SK-N-SH (cell line): ENCODE measurements around the gene GRK5. TPM values are rescaled to one million over a fixed set of nuclear protein-coding genes. Genes with fewer than 3 reads are reported as not detected.

Experiments used
- CTCF ChIA-PET: fragments of 300-600, 350-600 bp; formaldehyde crosslinking; extraction: SDS; loops from one replicate; lab custom pipeline; 2021; lab: Yijun Ruan, JAX
- POLR2A ChIA-PET: fragments of 350-600 bp; sonication (Branson Sonifier 250); formaldehyde crosslinking; extraction: SDS; loops from one replicate; lab custom pipeline; 2020; ENCODE audit warnings: antibody characterized with exemption, inconsistent platforms; lab: Yijun Ruan, JAX
- DNase-seq: peaks from one replicate; pipeline ENCODE4 v3.0.0; 2012
- H2AFZ ChIP-seq: fragments of 200-600 bp; sonication (generic); 2 replicates; pipeline ENCODE4 v1.8.1; 2016; ENCODE audit warnings: antibody characterized with exemption, mild to moderate bottlenecking, low read depth
- H3F3A ChIP-seq: fragments of 200-600 bp; sonication (generic); replicated peaks from 2 replicates; pipeline ENCODE3; 2016; ENCODE audit warnings: antibody characterized with exemption, mild to moderate bottlenecking; ENCODE audit not compliant: insufficient read depth
- H3K27ac ChIP-seq, 2 experiments: fragments of 200-500 bp in 1 of 2; fragments of 200-600 bp in 1 of 2; sonication (Bioruptor generic) in 1 of 2; sonication (generic), shearing (Covaris generic) in 1 of 2; 2 replicates each; pipeline versions ENCODE4 v1.5.1 to v1.6.1; 2014 to 2016; ENCODE audit warnings: low read depth in 2 of 2, inconsistent platforms in 1 of 2, low read length in 1 of 2, mild to moderate bottlenecking in 1 of 2, mixed read lengths in 1 of 2
- H3K27me3 ChIP-seq: fragments of 200-600 bp; sonication (generic), shearing (Covaris generic); 2 replicates; pipeline ENCODE4 v1.6.1; 2016; ENCODE audit warnings: mixed run types; ENCODE audit not compliant: insufficient read depth
- H3K36me3 ChIP-seq, 2 experiments: fragments of 200-500 bp in 1 of 2; fragments of 200-600 bp in 1 of 2; sonication (Bioruptor generic) in 1 of 2; sonication (generic) in 1 of 2; replicated peaks in 1 of 2; 2 replicates each; pipeline versions ENCODE3 to v1.5.1; 2014 to 2016; ENCODE audit warnings: low read length in 1 of 2, mild to moderate bottlenecking in 1 of 2; ENCODE audit not compliant: insufficient read depth in 2 of 2, control insufficient read depth in 1 of 2
- H3K4me1 ChIP-seq, 2 experiments: fragments of 200-500 bp in 1 of 2; fragments of 200-600 bp in 1 of 2; sonication (Bioruptor generic) in 1 of 2; sonication (generic), shearing (Covaris generic) in 1 of 2; 2 replicates each; pipeline versions ENCODE4 v1.5.1 to v1.6.1; 2014 to 2016; ENCODE audit warnings: low read depth in 1 of 2, low read length in 1 of 2, mixed run types in 1 of 2; ENCODE audit not compliant: insufficient read depth in 2 of 2, control insufficient read depth in 1 of 2
- H3K4me2 ChIP-seq: fragments of 200-600 bp; sonication (generic), shearing (Covaris generic); 2 replicates; pipeline ENCODE4 v1.6.1; 2017; ENCODE audit warnings: mixed run types
- H3K4me3 ChIP-seq, 2 experiments: fragments of 200-500 bp in 1 of 2; fragments of 200-600 bp in 1 of 2; sonication (Bioruptor generic) in 1 of 2; sonication (generic), shearing (Covaris generic) in 1 of 2; 2 replicates each; pipeline versions ENCODE4 v1.5.1 to v1.8.1; 2014 to 2016; ENCODE audit warnings: low read depth in 2 of 2, inconsistent platforms in 1 of 2, low read length in 1 of 2, mild to moderate bottlenecking in 1 of 2, mixed read lengths in 1 of 2, moderate library complexity in 1 of 2
- H3K79me2 ChIP-seq: fragments of 200-600 bp; sonication (generic); 2 replicates; pipeline ENCODE4 v1.8.1; 2017; ENCODE audit warnings: mild to moderate bottlenecking; ENCODE audit not compliant: insufficient read depth
- H3K9ac ChIP-seq: fragments of 200-600 bp; sonication (generic); 2 replicates; pipeline ENCODE4 v1.6.1; 2017; ENCODE audit warnings: mixed run types
- H3K9me2 ChIP-seq: fragments of 200-600 bp; sonication (generic); 2 replicates; pipeline ENCODE4 v1.6.1; 2017; ENCODE audit warnings: mixed run types
- H3K9me3 ChIP-seq: fragments of 200-600 bp; sonication (generic); 2 replicates; pipeline ENCODE4 v1.6.1; 2017; ENCODE audit warnings: mixed run types, mild to moderate bottlenecking, moderate library complexity
- H4K20me1 ChIP-seq: fragments of 200-600 bp; sonication (generic); 2 replicates; pipeline ENCODE4 v1.6.1; 2017; ENCODE audit warnings: mild to moderate bottlenecking, mixed run types; ENCODE audit not compliant: insufficient read depth
- CHD2 ChIP-seq: fragments of 150-350 bp; IDR thresholded peaks from 2 replicates; pipeline ENCODE4 v1.6.1; 2018; ENCODE audit warnings: low read length; ENCODE audit not compliant: partially characterized antibody
- CTCF ChIP-seq: fragments of 200-600 bp; sonication (generic); IDR thresholded peaks from 2 replicates; pipeline ENCODE4 v1.6.1; 2017; ENCODE audit warnings: antibody characterized with exemption, mild to moderate bottlenecking, moderate library complexity
- ELF1 ChIP-seq: IDR thresholded peaks from 2 replicates; pipeline ENCODE4 v1.4.0; 2012
- EP300 ChIP-seq, 2 experiments: IDR thresholded peaks; 2 replicates each; pipeline versions ENCODE4 v1.4.0 to v1.6.1; 2012; ENCODE audit warnings: borderline replicate concordance in 1 of 2, low read depth in 1 of 2, low read length in 1 of 2
- FOSL2 ChIP-seq: IDR thresholded peaks from 2 replicates; pipeline ENCODE4 v1.4.0; 2012; ENCODE audit warnings: low read depth, mild to moderate bottlenecking, moderate library complexity, borderline replicate concordance
- FOXJ3 ChIP-seq: sonication (generic); formaldehyde crosslinking; IDR thresholded peaks from 2 replicates; pipeline ENCODE4 v1.5.1; 2020; ENCODE audit warnings: mild to moderate bottlenecking, missing genetic modification reagents
- GABPA ChIP-seq: IDR thresholded peaks from 2 replicates; pipeline ENCODE4 v1.4.0; 2012; ENCODE audit warnings: low read depth, mild to moderate bottlenecking
- GATA2 ChIP-seq: sonication (generic); formaldehyde crosslinking; IDR thresholded peaks from 2 replicates; pipeline ENCODE4 v1.5.0; 2020; ENCODE audit warnings: mild to moderate bottlenecking, missing genetic modification reagents
- MXI1 ChIP-seq: IDR thresholded peaks from 2 replicates; pipeline ENCODE4 v1.6.1; 2012; ENCODE audit warnings: mild to moderate bottlenecking, low read depth, low read length, improper control_type of control experiment
- NRF1 ChIP-seq: IDR thresholded peaks from 2 replicates; pipeline ENCODE4 v1.6.1; 2012; ENCODE audit warnings: low read depth, mild to moderate bottlenecking, low read length
- PBX3 ChIP-seq: IDR thresholded peaks from 2 replicates; pipeline ENCODE4; 2012
- RAD21 ChIP-seq: IDR thresholded peaks from 2 replicates; pipeline ENCODE4 v1.6.1; 2012; ENCODE audit warnings: mild to moderate bottlenecking, low read length
- RCOR1 ChIP-seq: fragments of 150-350 bp; IDR thresholded peaks from 2 replicates; pipeline ENCODE4 v1.6.1; 2017; ENCODE audit warnings: antibody characterized with exemption, low read length
- RXRA ChIP-seq: IDR thresholded peaks from 2 replicates; pipeline ENCODE4 v1.4.0; 2012; ENCODE audit warnings: low read depth, mild to moderate bottlenecking, borderline replicate concordance
- SIN3A ChIP-seq: IDR thresholded peaks from 2 replicates; pipeline ENCODE4 v1.6.1; 2012; ENCODE audit warnings: low read depth, mild to moderate bottlenecking, low read length, moderate library complexity, borderline replicate concordance
- SMC3 ChIP-seq: IDR thresholded peaks from 2 replicates; pipeline ENCODE4 v1.6.1; 2012; ENCODE audit warnings: low read depth, low read length, improper control_type of control experiment
- TAF1 ChIP-seq: IDR thresholded peaks from 2 replicates; pipeline ENCODE4 v1.6.1; 2012; ENCODE audit warnings: low read depth, mild to moderate bottlenecking, low read length, moderate library complexity, borderline replicate concordance
- TEAD4 ChIP-seq: IDR thresholded peaks from 2 replicates; pipeline ENCODE4 v1.4.0; 2012; ENCODE audit warnings: mild to moderate bottlenecking, borderline replicate concordance; ENCODE audit not compliant: insufficient read depth
- ZBTB33 ChIP-seq: IDR thresholded peaks from 2 replicates; pipeline ENCODE4 v1.4.0; 2012; ENCODE audit warnings: low read depth, borderline replicate concordance
- WGBS: methylation state at CpG from one replicate; pipeline ENCODE4 v1.1.6; 2017; ENCODE audit warnings: low lambda C conversion rate; 5-methylcytosine and 5-hydroxymethylcytosine counted together
- polyA plus RNA-seq, 3 experiments: library from polyadenylated mRNA; depleted of rRNA; stranded (reverse); fragments of >200 nt; gene quantifications; 2 replicates each; pipeline ENCODE4 v1.2.3, GENCODE V29; 2012
- TF ChIP-seq, protein P1 (sequence below): IDR thresholded peaks from 2 replicates; pipeline ENCODE4 v1.4.0; 2012; ENCODE audit warnings: low read depth
- TF ChIP-seq, protein P2 (sequence below): fragments of 150-350 bp; IDR thresholded peaks from 2 replicates; pipeline ENCODE4 v1.6.1; 2016; ENCODE audit warnings: mild to moderate bottlenecking, low read depth, low read length

The GRK5 gene
- polyA plus RNA-seq, 1 of the 3 experiments (the other 2 are of a cell fraction): 12.1 TPM

GRCh38 chr10:119501690-119502089 is 294.3 kb downstream of the GRK5 start:
- peaks cover 0 to 10% of the 10 kb centered on the region in 2 experiments for H3K36me3 ChIP-seq
- H2AFZ ChIP-seq: no peak overlapping the region
- H3F3A ChIP-seq: no peaks in the 10 kb centered on the region
- no peak for DNase-seq
- H3K79me2 ChIP-seq: no peaks in the 10 kb centered on the region
- TF ChIP-seq, protein P1, sequence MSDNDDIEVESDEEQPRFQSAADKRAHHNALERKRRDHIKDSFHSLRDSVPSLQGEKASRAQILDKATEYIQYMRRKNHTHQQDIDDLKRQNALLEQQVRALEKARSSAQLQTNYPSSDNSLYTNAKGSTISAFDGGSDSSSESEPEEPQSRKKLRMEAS: no peak
- TF ChIP-seq TAF1: no peak
- TF ChIP-seq, all 33 proteins: peak for 0
- H4K20me1 ChIP-seq: no peaks in the 10 kb centered on the region
- H3K9ac ChIP-seq: no peak overlapping the region
- H3K9me2 ChIP-seq: no peaks in the 10 kb centered on the region
- no peak overlapping the region for H3K4me3 ChIP-seq
- H3K9me3 ChIP-seq: no peaks in the 10 kb centered on the region
- WGBS: 100% methylated on average over 2 of the region's 2 CpGs
- H3K27ac ChIP-seq: no peak overlapping the region
- H3K27me3 ChIP-seq: no peaks in the 10 kb centered on the region
- POLR2A ChIA-PET: no interaction called here
- no peaks in the 10 kb centered on the region for H3K4me1 ChIP-seq
- CTCF ChIA-PET: interaction anchor here (0.7 kb wide), 1 partner anchor 11 kb away, joined by 3 read pairs; no protein-coding TSS in a partner anchor
- no peak overlapping the region for H3K4me2 ChIP-seq

DNA sequence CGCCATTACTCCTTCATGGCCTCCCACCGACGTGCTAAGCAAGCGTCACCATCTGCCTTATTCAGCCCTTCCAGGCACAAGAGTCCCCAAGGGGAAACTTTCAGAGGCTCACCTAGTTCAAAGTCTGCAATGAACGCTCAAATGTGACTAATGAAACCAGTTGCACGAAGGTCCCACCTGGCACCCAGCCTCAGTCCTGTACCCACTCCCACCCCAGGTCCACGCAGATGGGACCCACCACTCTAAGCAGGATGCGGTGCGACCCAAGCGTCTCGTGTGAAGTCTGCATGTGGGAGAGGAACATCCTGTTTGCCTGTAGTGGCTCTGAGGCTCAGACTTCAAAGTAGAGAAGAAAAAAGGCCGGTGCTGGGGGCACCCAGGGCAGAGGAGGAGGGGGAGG is 294.8 kb downstream of the GRK5 start:
- Histone ChIP-seq H3K4me1 (no peaks in the 10 kb centered on the region), H3K36me3 (peaks cover 0 to 10% of the 10 kb centered on the region in 2 experiments), H3K9me2 (no peaks in the 10 kb centered on the region), H3K79me2 (no peaks in the 10 kb centered on the region), H2AFZ (no peak overlapping the region), H3K27ac (no peak overlapping the region), H3K9ac (no peak overlapping the region), H3F3A (no peaks in the 10 kb centered on the region), H3K27me3 (no peaks in the 10 kb centered on the region), H3K4me3 (no peak overlapping the region), H3K9me3 (no peaks in the 10 kb centered on the region), H4K20me1 (no peaks in the 10 kb centered on the region), H3K4me2 (no peak overlapping the region)
- ChIA-PET POLR2A (no interaction called here), CTCF (interaction anchor here (0.7 kb wide), 1 partner anchor 12 kb away, joined by 3 read pairs; no protein-coding TSS in a partner anchor)
- no peak for DNase-seq
- WGBS: 93% methylated on average over 12 of the region's 12 CpGs
- TF ChIP-seq NRF1 (no peak), EP300 (IDR thresholded peaks at IDR 0.05; ENCODE audit: borderline replicate concordance in 1 of 2, low read depth in 1 of 2, low read length in 1 of 2) (no peak), TAF1 (no peak), FOSL2 (no peak), SMC3 (no peak), TEAD4 (no peak), ELF1 (no peak), RAD21 (no peak), RXRA (no peak), ZBTB33 (no peak), GATA2 (CRISPR knock-in tag) (no peak), CTCF (no peak), SIN3A (no peak), PBX3 (no peak), CHD2 (no peak), FOXJ3 (CRISPR knock-in tag) (no peak), GABPA (no peak), MXI1 (no peak), RCOR1 (no peak)
- TF ChIP-seq, protein P2, sequence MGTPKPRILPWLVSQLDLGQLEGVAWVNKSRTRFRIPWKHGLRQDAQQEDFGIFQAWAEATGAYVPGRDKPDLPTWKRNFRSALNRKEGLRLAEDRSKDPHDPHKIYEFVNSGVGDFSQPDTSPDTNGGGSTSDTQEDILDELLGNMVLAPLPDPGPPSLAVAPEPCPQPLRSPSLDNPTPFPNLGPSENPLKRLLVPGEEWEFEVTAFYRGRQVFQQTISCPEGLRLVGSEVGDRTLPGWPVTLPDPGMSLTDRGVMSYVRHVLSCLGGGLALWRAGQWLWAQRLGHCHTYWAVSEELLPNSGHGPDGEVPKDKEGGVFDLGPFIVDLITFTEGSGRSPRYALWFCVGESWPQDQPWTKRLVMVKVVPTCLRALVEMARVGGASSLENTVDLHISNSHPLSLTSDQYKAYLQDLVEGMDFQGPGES: no peak
